ENCODE data around the gene TLCD3B. TPM values are rescaled to one million over a fixed set of nuclear protein-coding genes. Genes with fewer than 3 reads are reported as not detected.

Gene TLCD3B
- total RNA-seq, 1 experiment from 2014 or later, result 20.9 TPM

DNA sequence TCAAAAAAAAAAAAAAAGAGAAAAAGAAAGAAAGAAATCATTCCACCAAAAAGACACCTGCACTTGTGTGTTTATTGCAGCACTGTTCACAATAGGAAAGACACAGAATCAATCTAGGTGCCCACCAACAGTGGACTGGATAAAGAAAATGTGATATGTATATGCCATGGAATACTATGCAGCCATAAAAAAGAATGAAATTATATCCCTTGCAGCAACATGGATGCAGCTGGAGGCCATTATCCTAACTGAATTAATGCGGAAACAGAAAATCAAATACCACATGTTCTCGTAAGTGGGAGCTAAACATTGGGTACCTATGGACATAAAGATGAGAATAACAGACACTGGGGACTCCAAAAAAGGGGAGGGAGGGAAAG, 13.8 kb downstream of the TLCD3B start:
- H2BK120ac ChIP-seq (ENCODE audit: low read depth, low read length, poor library complexity, severe bottlenecking), result no peak overlapping the region
- no peaks in the 10 kb centered on the region; the same call in 1 of the 2 replicates for H3K27me3 ChIP-seq (ENCODE audit: insufficient read depth, low read length)
- no CpG with 5 or more reads among the region's 2 CpGs for WGBS (ENCODE audit: extremely low coverage, insufficient read length, low lambda C conversion rate)
- H3K18ac ChIP-seq (ENCODE audit: insufficient read length, low read depth, low read length), result no peak overlapping the region
- H2AFZ ChIP-seq (ENCODE audit: low read length), result no peak overlapping the region
- H3K79me2 ChIP-seq (ENCODE audit: insufficient read depth, low read length), result no peaks in the 10 kb centered on the region
- H2BK20ac ChIP-seq (ENCODE audit: low read depth, low read length, poor library complexity, severe bottlenecking), result no peak overlapping the region
- no peak overlapping the region for H3K4ac ChIP-seq (ENCODE audit: low read depth, low read length)
- H2BK12ac ChIP-seq (ENCODE audit: insufficient read length, low read depth, low read length), result no peak overlapping the region
- no peak overlapping the region for H4K8ac ChIP-seq (replicated peaks; ENCODE audit: insufficient read length, low read depth, low read length)
- H3K4me2 ChIP-seq (ENCODE audit: insufficient read depth, insufficient read length, low read length), result no peak overlapping the region
- H2BK5ac ChIP-seq (ENCODE audit: insufficient read length, low read length), result no peak overlapping the region
- H3K23me2 ChIP-seq (ENCODE audit: insufficient read length, low read depth, low read length, poor library complexity, severe bottlenecking), result peaks cover 4% of the 10 kb centered on the region
- DNase-seq, result no peak
- no peak overlapping the region for H4K5ac ChIP-seq (ENCODE audit: insufficient read length, low read depth, low read length)
- no peak overlapping the region for H3T11ph ChIP-seq (ENCODE audit: low read length)
- Mint-ChIP-seq H3K4me1 (peaks cover under 1% of the 10 kb centered on the region in 2 experiments), H3K9me3 (no peaks in the 10 kb centered on the region), H3K27ac (no peak overlapping the region), H3K4me3 (no peak overlapping the region), H3K27me3 (ENCODE audit: low read depth) (peaks cover 9% of the 10 kb centered on the region), H3K36me3 (ENCODE audit: insufficient read depth in 1 of 3, low read depth in 3 of 3) (peaks cover 0 to 4% (median 2%) of the 10 kb centered on the region in 3 experiments; a peak in 3 of 7 replicates)
- no peak overlapping the region for H2BK15ac ChIP-seq (ENCODE audit: low read depth, low read length)
- no peak overlapping the region for H3K14ac ChIP-seq (ENCODE audit: insufficient read depth, low read length)
- H4K91ac ChIP-seq (ENCODE audit: insufficient read length, low read depth, low read length), result no peak overlapping the region
- H2AK5ac ChIP-seq (ENCODE audit: insufficient read length, low read length), result no peak overlapping the region
- H3K23ac ChIP-seq (ENCODE audit: insufficient read length, low read depth, low read length), result no peak overlapping the region
- no peaks in the 10 kb centered on the region for H3K4me1 ChIP-seq (ENCODE audit: insufficient read depth, low read length)
- no peaks in the 10 kb centered on the region for H3K79me1 ChIP-seq (ENCODE audit: insufficient read depth, low read depth, low read length, poor library complexity, severe bottlenecking)
- no peak overlapping the region for H3K9ac ChIP-seq (ENCODE audit: extremely low read depth, insufficient read length, low read length)
- no peak overlapping the region for H3K27ac ChIP-seq (ENCODE audit: insufficient read length, low read depth, low read length)
- H4K20me1 ChIP-seq (ENCODE audit: control insufficient read depth, insufficient read depth, insufficient read length), result no peaks in the 10 kb centered on the region
- TF ChIP-seq, protein P1, sequence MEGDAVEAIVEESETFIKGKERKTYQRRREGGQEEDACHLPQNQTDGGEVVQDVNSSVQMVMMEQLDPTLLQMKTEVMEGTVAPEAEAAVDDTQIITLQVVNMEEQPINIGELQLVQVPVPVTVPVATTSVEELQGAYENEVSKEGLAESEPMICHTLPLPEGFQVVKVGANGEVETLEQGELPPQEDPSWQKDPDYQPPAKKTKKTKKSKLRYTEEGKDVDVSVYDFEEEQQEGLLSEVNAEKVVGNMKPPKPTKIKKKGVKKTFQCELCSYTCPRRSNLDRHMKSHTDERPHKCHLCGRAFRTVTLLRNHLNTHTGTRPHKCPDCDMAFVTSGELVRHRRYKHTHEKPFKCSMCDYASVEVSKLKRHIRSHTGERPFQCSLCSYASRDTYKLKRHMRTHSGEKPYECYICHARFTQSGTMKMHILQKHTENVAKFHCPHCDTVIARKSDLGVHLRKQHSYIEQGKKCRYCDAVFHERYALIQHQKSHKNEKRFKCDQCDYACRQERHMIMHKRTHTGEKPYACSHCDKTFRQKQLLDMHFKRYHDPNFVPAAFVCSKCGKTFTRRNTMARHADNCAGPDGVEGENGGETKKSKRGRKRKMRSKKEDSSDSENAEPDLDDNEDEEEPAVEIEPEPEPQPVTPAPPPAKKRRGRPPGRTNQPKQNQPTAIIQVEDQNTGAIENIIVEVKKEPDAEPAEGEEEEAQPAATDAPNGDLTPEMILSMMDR (conservative IDR thresholded peaks at IDR 0.05), result no peak
- H3K9me3 ChIP-seq (ENCODE audit: control insufficient read depth, low read depth, low read length), result no peaks in the 10 kb centered on the region
- H3K56ac ChIP-seq (ENCODE audit: insufficient read length, low read depth, low read length), result no peak overlapping the region

Measured in H9 (cell line).